ENCODE results near the gene BRF1.
"Not testable (repeated sequence)": the region's sequence is repeated elsewhere in the genome, so short reads cannot be mapped to it uniquely, and the experiment has no call there.

Gene BRF1

DNA sequence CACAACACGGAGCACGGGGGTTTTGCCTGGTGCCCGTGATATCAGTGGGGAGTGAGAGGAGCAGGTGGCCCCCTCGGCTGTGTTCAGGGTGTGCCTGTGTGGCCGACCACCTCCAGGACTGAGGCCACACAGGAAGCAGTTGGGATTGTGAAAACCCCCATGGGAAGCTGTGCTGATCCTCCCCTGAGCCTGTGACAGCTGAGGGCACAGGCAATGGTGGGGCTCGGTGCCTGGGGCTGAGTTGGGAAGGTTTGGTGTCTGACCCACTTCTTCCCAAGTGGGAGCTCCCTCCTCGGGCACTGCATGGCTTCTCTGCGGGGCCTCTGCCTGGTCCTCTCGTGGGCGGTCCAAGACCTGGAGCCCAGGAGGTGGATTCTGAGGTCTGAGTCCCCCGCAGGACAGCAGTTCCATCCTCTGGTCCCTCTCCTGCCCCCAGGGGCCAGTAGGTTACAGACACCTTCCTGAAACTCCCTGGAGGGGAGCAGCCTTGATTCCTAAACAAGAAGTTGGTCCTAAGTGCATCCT is 31.6 kb upstream of the BRF1 start:
- no peak for DNase-seq

DNA sequence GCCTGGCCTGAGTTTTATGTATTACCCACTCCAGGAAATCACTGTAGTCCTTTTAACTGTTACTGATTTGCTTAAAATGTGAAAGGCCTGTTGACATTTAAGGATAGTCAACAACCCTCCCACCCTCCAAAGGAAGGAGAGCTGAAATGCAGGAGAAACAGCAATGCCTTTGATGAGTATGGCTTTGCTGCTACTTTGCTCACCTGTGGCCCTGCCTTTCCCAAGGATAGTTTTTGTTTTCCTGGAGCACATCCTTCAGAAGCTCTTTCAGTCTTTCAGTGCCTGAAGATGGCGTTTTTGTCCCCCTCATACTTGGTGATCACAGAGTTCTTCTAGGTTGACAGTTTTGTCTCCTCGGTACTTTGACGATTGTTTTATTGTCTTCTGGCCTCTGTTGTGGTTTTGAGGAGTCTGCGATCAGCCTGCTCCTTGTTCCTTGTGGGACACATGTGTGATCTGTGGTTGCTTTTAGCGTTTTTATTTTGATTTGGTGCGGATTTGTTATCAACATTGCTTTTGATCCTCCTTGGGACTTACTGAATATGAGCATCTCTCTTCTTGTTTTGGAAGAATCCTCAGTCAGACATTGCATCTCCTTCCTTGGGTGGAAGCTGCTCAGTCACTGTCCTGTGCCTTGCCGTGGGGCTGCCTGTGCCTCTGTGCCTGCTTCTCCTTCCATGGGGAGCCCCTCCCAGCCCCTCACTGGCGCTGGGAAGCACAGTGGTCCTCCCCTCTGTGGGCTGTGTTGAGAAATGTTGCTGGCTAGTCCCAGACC is 31.0 kb upstream of the BRF1 start:
- DNase-seq = no peak

DNA sequence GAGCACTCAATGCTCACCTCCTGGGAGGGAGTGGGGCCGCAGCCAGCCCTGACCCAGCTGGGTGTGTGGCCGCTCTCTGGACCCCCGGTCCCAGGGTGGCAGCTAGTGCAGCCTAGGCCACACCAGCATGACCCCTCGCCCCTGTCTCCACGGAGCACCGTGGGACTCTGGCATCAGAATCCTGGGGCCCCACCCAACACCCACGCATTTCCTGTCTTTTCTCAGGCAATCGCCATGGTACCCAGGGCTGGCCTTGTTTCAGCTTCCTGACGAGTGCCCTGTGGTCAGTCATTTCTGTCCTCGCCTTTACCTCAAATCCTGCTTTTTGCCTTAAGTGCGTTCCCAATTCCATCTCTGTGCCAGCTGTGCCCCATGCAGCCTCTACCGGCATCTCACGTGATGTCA is 29.7 kb upstream of the BRF1 start:
- no peak for DNase-seq

DNA sequence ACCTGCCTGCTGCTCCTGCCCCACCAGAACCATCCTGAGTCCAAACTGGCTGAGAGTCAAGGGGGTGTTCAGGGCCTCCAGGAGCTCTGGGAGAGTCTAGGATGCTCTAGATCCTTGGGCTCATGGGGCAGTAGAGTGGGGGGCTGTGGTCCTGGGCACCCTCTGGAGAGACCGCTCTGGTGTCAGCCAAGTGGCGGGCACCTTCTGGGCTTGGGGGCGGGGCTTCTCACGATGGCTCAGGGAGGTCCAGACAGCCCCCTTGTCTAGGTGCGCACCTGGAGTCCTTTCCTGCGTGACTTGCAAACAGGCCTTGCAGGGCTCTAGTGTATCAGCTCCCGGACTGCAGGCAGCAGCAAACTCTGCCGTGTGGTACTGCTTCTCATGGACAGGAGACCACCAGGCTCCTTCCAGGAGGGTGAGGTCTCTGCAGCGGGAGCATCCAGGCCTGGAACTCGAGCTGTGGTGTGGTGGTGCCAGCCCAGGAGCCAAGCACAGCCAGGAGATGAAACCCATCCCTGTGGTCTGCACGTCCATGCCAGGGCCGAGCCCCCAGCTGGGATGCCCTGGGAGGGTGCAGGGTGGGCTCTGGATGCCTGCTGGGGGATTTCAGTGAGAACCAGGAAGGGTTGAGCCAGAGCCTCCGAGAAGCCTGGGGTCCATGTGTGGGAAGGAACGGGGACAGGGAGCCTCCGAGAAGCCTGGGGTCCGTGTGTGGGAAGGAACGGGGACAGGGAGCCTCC is 28.8 kb upstream of the BRF1 start:
- DNase-seq = no peak

DNA sequence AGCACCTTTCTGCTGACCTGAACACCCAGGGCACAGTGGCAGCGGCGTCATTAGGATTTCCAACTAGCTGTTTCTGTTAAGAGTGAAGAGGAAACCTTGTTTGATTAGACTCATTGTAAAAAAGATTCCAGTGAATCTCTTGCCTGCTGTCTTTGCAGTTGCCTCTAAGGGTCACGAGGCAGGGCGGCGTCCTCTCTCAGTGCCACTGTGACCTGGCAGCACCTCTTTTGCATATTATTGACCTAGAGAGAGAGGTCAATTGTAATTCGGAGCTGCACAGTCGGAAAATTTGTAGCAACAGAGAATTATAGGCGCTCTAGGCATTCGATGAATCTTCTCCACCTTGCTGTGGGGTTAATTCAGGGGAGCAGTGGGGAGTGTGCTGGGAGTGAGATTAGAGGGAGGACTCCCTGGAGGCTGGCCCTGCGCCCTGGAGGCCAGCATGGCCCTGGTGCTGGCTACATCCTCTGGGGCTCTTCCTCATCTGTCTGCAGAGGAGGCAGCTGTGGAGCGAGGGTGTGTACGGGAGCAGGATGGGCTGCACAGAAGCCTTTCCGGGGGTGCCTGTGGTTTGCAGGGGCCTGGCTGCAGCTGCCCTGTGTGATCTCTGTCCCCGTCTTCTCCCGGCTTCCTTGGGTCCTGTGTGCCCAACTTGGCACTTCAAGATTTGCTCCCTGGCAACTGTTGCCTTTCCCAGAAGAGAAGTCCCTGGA is 28.0 kb upstream of the BRF1 start:
- DNase-seq = no peak

DNA sequence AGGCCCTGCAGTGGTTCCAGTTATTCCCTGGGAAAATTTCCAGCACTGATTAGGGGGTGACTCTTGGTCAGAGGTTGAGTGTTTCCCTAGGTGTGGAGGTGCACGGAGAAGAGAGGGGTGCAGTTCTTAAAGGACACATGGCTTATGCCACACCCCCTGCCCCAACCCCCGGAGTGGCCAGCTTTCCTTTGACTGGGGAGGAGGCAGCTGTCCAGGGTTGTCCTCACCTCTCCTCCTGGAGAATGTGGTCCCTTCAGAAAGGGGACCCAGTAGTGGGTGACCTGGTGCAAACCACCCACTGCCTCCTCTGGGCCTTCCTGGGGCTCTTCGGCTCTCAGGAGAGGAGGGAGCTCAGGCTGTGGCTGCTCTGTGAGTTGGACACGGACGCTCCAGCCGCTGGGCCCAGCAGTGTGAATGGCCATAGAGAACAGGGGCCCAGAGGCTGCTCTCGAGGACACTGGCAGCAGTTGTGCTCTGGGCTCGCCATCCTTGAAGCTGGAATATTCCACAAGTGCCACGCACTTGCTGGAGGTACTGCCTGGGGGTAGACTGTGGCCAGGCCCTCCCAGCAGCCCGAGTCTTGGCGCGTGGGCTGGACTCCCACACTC is 27.4 kb upstream of the BRF1 start:
- no peak for DNase-seq

DNA sequence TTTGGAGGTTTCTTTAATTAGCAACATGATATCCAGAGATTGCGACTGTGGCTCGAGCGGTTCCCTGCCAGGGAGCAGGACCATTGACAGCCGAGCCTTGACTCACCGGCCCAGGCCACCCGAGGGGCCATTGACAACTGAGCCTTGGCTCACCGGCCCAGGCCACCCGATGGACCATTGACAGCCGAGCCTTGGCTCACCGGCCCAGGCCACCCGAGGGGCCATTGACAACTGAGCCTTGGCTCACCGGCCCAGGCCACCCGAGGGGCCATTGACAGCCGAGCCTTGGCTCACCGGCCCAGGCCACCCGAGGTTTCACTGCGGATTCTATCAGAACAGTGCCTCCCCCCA is 26.9 kb upstream of the BRF1 start:
- not testable (repeated sequence) for DNase-seq

DNA sequence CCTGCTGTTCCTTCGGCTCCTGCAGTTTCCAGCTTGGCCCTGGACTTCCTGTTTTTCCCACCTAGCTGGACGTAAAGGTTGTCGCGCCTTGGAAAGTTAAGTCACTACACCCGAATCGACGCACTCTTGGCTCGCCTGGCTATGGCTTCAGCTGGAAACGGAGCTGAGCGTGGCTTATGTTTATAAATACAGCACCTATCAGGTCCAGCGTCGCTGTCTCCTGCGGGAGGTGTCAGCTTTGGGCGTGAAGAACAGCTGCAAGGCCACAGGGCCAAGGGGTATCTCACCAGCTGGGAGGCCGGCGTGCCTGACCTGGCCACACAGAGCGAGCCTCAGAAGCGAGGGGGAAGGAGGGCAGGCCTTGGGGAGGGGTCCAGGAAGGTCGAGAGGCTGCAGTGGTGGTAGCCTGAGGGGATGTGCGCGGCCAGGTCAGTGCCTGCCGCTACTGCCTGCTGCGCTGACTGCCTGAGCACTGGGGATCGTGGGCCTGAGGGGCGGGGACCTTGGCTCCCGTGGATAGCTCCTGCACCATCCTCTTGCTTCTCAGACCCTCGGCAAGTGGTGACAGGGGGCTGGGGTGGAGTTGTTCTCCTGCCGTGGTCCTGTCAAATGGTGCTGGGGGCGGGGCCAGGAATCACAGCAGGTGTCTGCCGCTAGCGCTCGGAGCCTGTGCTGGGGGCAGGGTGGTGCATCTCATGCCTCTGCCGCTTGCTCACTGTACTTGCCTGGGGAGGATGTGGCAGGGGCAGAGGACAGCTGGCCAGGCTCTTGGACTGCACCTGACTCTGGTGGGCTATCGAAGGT is 26.3 kb upstream of the BRF1 start:
- DNase-seq = no peak

DNA sequence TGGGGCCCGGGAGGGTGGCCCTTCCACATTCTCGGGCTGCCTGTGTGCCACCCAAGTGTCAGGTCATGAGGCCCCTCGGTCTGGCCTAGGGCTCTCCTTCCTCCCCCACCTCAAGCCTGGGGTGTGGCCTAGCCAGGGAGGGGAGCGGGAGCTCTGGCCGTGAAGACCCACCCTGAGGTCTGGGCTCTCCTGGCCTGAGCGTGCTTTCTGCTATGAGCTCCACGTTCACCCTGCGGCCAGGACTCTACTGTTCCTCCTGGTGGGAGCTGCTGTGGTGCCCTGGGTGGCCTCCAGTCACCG is 25.7 kb upstream of the BRF1 start:
- DNase-seq = no peak

DNA sequence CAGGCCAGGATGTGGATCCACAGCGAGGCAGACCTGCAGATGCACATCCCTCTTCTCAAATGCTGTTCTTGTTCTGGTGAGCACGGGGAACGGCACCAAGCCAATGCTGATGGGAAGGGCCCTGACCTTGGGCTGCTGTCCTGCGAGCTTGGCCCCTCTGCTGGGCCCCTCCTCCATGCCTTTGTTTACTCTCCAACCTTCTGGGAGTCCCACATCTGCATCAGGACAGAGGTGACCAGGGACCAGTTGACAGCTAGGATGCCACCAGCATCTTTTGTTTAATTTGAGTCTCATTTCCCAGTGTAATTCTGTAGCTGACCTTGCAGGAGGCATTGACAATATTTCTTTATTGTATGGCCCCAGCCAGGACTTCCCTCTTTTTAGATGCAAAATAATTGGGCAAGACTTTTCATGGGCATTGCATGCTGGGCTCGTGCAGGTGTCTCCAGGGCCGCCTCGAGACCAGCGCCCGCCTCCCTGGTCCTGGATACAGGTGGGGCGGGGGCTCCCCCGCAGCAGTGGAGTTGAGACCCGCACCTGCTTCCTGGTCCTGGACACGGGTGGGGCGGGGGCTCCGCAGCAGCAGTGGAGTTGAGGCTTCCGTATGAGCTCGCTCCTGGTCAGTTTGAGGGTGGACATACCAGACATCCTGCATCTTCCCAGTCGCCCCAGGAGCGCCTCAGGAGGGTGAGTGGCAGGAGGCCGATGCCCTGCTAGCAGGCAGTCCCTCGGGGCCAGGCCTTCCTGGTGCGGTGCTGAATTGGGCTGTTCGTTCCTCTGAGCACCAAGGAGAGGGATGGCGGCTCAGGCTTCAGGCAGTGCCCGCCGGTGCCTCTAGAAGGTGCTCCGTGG is 25.1 kb upstream of the BRF1 start:
- no peak for DNase-seq

DNA sequence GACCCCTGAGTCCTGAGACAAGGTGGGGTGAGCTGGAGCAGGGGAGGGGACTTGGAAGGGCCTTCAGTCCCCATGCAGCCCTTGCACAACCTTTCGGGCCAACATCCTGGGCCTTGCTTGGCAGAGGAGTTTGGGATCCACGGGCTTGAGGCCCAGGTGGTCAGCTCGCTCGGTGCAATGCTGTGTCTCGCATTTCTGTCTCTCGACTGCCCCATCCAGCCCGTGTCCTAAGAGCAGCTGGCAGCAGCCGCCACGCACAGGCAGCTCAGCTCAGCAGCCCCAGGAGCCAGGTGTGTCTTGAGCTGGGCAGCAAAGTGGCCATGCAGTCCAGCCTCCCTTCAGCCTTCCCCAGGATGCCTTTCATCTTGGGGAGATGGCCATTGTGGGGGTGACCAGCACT is 24.5 kb upstream of the BRF1 start:
- no peak for DNase-seq

DNA sequence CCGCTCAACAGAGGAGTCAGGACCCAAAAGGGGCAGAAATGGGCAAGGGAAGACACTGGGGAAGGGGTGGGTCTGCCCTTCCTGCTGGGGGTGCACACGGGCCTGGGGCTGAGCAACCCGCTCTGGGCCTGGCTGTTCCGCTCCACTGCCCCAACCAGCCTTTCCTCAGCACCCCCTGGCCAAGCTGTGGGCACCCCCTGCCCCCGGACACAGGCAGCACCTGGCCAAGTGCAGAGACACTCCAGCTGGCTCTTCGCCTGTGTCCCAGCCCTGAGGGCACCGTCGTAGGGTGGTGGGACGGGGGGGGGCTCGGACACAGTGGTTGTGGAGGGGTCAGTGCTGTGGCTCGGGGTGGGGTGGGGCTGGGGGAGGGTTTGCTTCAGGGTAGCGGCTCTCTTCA is 24.1 kb upstream of the BRF1 start:
- DNase-seq = no peak

DNA sequence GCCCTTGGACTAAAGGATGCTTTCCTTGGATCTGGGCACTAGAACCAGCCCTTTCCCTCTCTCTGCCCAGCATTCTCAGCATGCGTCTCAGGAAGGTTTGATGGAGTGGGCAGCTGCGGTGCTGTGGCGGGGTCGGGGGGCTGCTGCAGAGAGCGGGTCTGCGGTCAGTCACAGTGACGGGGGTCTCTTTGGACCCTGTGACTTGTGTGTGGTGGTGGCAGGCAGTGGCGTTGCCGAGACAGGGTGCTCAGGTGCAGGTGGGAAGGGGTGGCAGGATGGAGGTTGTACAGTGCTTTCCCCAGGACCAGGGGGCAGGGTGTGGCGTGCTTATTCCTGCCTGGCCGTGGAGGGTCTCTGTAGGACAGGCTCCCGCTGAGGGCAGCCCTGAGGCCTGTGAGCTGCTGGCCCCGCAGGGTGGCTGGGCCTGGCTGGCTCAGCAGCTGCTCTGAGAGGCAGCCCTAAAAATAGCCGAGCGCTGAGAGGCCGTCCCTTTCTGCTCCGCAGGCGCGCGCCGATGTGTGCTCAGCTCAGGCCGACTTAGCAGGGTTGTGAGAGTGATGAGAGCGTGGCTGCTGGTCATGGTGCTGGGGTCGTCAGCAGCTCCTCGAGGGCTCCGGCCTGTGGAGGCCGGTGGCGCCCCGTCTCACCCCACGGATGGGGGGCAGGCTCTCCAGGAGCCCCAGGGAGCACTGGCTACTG is 23.4 kb upstream of the BRF1 start:
- DNase-seq = no peak

DNA sequence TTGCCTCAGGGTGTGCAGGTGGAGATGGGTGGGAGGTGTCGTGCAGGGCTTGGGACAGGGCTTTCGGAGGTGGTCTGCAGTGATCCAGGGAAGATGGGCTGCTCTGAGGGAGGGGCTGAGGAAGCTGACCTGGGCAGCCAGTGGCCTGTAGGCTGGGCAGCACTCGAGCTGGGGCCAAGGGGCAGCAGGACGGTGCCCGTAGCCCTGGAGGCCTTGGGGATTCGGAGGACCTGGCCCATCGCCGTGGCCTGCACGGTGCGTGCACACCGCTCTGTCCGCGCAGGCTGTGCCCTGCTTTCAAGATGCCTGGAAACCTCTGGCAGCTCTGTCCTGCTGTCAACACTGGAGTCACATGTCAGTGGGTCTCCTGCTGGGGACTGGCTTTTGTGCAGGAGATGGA is 22.9 kb upstream of the BRF1 start:
- DNase-seq = no peak

DNA sequence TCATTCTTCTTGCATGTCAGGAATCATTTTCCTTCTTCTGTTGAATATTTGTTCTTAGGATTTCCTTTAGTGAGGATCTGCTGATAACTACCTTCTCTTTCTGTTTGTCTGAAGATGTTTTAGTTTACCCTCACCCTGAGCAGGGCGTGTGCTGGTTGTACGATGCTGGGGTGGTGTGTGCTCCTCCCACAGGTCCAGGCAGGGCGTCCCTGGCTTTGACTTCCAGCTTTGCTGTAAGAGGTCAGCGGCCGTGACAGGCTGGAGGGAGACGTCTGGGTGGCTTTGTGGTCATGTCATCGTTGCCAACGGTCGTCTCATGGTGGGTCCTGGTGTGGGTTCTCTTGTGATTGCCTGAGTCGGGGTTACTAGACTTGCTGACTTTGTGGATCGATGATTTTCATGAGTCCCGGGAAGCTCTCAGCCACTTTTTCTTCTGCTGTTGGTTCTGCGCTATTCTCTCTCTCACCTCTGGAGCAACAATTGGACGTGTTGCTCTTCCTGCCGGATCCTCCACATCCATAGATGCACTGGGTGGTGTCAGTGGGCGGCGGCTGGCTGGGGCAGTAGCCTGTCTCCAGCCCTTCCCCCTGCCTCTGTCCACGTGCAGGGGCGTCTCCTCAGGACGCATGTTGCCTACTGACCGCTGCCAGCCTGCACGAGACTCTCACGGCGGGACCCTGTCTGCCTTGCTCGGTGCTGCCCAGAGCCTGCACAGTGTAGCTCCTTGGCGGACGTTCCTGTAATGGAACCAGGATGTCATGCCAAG is 22.2 kb upstream of the BRF1 start:
- DNase-seq = no peak

DNA sequence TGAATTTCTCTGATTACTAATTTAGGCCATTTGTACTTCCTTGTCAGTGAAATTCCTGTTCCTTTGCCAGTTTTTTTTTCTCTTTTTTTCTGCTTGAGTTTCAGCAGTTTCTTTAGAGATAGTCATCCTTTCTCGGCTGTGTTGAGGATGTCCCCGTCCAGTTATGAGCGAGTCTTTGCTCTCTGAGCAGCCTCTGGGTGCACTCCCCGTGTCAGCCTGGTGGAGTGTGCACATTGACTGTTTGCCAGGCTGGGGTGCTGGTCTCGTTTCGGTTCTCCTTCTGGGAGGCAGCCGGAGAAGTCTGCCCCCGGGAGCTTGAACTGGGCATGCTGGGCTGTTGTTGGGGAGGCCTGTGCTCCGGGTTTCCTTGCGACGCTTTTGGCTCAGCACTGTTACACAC is 16.7 kb upstream of the BRF1 start:
- DNase-seq = no peak

DNA sequence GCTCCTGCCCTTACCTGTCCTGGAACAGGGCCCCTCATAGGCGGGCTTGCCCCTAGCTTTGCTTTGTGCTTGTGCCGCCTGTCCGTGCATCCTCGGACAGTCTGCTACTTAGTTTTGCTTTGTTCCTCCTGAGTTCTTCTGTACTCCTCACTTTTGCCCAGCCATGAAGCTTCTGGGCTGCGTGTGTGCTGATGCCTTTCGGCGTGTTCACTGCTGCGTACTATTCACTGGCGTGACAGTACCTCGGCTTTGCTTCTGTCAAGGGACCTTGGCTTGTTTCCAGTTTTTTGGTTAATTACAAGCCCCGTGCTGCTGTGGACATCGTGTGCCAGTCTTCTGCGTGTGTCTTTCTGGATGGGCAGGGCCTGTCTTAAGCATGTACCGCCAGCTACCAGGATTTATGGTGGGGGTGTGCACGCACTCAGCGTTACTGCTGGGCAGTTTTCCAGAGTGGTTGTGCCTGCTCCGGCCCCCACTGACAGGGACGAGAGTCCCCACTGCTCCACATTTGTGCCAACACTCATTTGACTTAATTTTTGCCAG is 16.2 kb upstream of the BRF1 start:
- no peak for DNase-seq

DNA sequence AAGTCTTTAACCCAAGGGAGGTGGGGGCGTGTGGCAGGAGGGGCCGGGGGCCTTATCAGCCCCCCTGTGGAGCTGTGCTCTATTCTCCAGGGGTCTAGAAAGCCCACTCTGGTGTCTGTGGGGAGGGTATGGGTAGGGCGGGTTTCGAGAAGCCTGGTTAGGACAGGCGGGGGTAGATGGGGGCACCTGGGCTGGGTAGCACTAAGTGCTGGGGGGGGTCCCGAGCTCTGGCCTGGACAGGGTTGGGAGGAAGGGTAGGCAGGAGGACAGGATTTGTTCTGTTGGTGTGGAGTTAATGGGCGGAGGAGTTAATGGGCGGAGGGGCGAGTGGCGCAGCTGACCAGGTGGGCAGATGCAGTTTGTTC is 15.8 kb upstream of the BRF1 start:
- DNase-seq = no peak

DNA sequence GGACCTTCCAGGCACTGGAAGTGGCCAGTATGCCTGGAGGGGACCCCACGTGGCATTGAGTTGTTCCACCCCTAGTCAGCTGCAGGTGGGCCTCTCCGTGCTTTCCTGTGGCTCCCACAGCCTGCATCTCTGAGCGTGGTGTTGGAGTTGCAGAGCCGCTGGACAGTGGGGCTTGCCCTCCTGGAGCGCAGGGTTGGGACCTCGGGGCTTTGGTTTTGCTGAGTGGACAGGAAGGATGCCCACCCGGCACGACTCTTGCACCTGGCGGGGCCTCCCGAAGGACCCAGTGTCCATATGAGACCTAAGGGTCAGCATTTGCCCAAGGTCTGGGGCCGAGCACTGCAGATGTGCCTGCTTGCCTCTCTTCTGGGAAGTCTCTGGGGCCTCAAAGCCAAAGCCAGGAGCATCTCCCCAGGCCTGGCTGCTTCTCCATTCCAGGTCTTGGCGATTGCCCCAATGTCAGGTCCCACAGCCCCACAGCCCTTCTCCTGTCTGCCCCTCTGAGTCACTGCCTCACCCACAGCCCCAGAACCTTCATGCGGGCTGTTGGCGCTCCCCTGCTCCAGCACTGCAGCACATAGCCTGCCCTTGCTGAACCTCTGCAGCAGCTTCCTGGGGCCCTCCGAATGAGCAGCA is 15.3 kb upstream of the BRF1 start:
- DNase-seq = no peak
